Kidney (tissue), 14 donors: ENCODE results near the gene LARGE1. TPM values are rescaled to one million over a fixed set of nuclear protein-coding genes. Genes with fewer than 3 reads are reported as not detected.

Experiments
- DNase-seq, 5 donors: peaks; one replicate each; pipeline ENCODE4 v3.0.0-alpha.2; 2013 to 2020
- FAIRE-seq: peaks from 2 replicates; lab custom pipeline; 2012; peaks lifted over from hg19 to GRCh38; lab: Jason Lieb, UNC
- H3K27ac ChIP-seq, 2 donors: one replicate each; pipeline ENCODE4 v1.7.0; 2013; ENCODE audit warnings: low read depth in 2 of 2, low read length in 2 of 2, inconsistent platforms in 1 of 2
- H3K27me3 ChIP-seq: one replicate; pipeline ENCODE4 v1.7.1; 2013; ENCODE audit warnings: low read length, inconsistent platforms; ENCODE audit not compliant: control insufficient read depth, insufficient read depth
- H3K36me3 ChIP-seq, 3 donors: one replicate each; pipeline versions ENCODE4 v1.7.0 to v1.7.1; 2013; ENCODE audit warnings: low read length in 3 of 3, control low read depth in 1 of 3, inconsistent platforms in 1 of 3; ENCODE audit not compliant: insufficient read depth in 3 of 3, control insufficient read depth in 2 of 3
- H3K4me1 ChIP-seq, 3 donors: one replicate each; pipeline versions ENCODE4 v1.7.0 to v1.7.1; 2013; ENCODE audit warnings: low read length in 3 of 3, inconsistent platforms in 1 of 3, low read depth in 1 of 3; ENCODE audit not compliant: control insufficient read depth in 2 of 3, insufficient read depth in 2 of 3
- H3K4me3 ChIP-seq, 3 donors: one replicate each; pipeline versions ENCODE4 v1.7.0 to v1.8.1; 2013; ENCODE audit warnings: low read length in 3 of 3, control low read depth in 1 of 3, inconsistent platforms in 1 of 3
- H3K9ac ChIP-seq, 3 donors: one replicate each; pipeline versions ENCODE4 v1.7.0 to v1.7.1; 2013; ENCODE audit warnings: low read length in 3 of 3, control low read depth in 1 of 3, inconsistent platforms in 1 of 3
- H3K9me3 ChIP-seq, 3 donors: one replicate each; pipeline versions ENCODE4 v1.7.0 to v1.7.1; 2013; ENCODE audit warnings: low read length in 3 of 3, control low read depth in 1 of 3, inconsistent platforms in 1 of 3; ENCODE audit not compliant: control insufficient read depth in 2 of 3, insufficient read depth in 1 of 3
- CTCF ChIP-seq: IDR thresholded peaks from 3 replicates; pipeline ENCODE4 v1.5.1; 2012; ENCODE audit warnings: mild to moderate bottlenecking, moderate library complexity, borderline replicate concordance; ENCODE audit not compliant: insufficient read depth; ENCODE audit errors: extremely low read depth
- intact Hi-C: fragments of 100-400 bp; cut with DNase I; formaldehyde crosslinking; loops from one replicate; pipeline ENCODE4 v1.11.1; 2022
- polyA plus RNA-seq: library from polyadenylated mRNA; stranded (reverse); fragments of 350-450 nt; fragmentation: Illumina TruSeq; extraction: RNeasy Lipid Tissue Mini Kit (QIAGEN cat#74804); gene quantifications from one replicate; pipeline ENCODE4 v1.2.3, GENCODE V29; 2014; ENCODE audit warnings: low read depth, low replicate concordance; ENCODE audit not compliant: insufficient read depth
- total RNA-seq: library from RNA; stranded (reverse); fragmentation: NEBNext Ultra II Directional; extraction: Animal tissue kit (Norgen Biotek cat#: 25700); gene quantifications from one replicate; pipeline ENCODE4 v1.2.1, GENCODE V29; 2021
- donor health status: control.
- donor health status: control.
- donor health status: control.
- donor health status: control.
- donor health status: control.
- donor health status: DM: yes; HTN: yes; CAD: no.
- donor health status: Normal renal cell carcinoma (clear cell type).

Gene LARGE1
- total and polyA plus RNA-seq, 2 donors from 2014 or later: 5.0 to 22.9 TPM

DNA sequence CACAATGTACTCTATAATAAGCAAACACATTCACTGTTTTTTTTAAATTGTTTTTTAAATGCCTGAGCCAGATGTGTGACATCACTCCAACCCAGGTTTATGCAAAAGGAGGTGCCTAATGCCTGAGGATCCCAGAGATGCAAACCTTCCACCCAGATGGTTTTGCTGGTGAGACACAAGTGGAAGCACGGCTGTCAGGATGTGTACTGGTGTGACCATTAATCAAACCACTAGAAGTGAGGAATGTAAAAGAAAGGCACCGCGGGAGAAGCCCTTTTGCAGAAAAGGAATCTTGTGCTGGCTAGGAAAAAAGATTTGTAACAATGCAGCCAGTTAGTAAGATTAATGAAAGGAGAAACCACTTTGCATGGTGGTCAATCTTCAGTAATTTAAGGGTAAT, 407.4 kb downstream of the LARGE1 start:
- DNase-seq (peak in 2 of 5 donors; percentile 17 to 34), FAIRE-seq (no peak)
- no peak overlapping the region for H3K27ac ChIP-seq
- H3K27me3 ChIP-seq: no peaks in the 10 kb centered on the region
- TF ChIP-seq CTCF: no peak
- no peaks in the 10 kb centered on the region for H3K36me3 ChIP-seq
- no peak overlapping the region for H3K9ac ChIP-seq
- H3K9me3 ChIP-seq: no peaks in the 10 kb centered on the region
- H3K4me3 ChIP-seq: no peak overlapping the region
- intact Hi-C loops: no loop called here
- no peaks in the 10 kb centered on the region for H3K4me1 ChIP-seq

DNA sequence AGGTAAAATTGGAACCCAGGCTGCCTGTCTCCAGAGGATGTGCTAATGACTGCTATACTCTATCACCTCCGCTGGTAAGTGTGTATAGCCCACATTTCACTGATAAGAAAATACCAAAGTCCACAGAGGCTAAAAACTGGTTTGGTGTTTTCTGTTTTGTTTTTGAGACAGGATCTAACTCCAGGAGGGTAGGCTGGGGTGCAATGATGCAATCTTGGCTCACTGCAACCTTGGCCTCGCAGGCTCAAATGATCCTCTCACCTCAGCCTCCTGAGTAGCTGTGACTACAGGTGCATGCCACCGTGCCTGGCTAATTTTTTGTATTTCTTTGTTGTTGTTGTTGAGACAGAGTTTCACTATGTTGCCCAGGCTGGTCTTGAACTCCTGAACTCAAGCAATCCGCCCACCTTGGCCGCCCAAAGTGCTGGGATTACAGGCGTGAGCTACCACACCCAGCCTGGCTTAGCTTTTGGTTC, 409.8 kb downstream of the LARGE1 start:
- Histone ChIP-seq H3K27me3 (no peaks in the 10 kb centered on the region), H3K4me3 (no peak overlapping the region), H3K9me3 (no peaks in the 10 kb centered on the region), H3K9ac (no peak overlapping the region), H3K36me3 (no peaks in the 10 kb centered on the region), H3K4me1 (no peaks in the 10 kb centered on the region), H3K27ac (no peak overlapping the region)
- FAIRE-seq: no peak
- intact Hi-C loops: no loop called here
- TF ChIP-seq CTCF: no peak
- DNase-seq: no peak

GRCh38 chr22:33504941-33505625, 415.2 kb downstream of the LARGE1 start:
- H3K27me3 ChIP-seq: no peaks in the 10 kb centered on the region
- FAIRE-seq (no peak), DNase-seq (no peak)
- H3K9ac ChIP-seq: no peak overlapping the region
- TF ChIP-seq CTCF: no peak
- H3K9me3 ChIP-seq: no peaks in the 10 kb centered on the region
- H3K36me3 ChIP-seq: no peaks in the 10 kb centered on the region
- H3K4me1 ChIP-seq: no peaks in the 10 kb centered on the region
- H3K4me3 ChIP-seq: no peak overlapping the region
- intact Hi-C loops: no loop called here
- H3K27ac ChIP-seq: no peak overlapping the region
